Osteocyte (in vitro differentiated cells): ENCODE results near the gene GLMP. TPM values are rescaled to one million over a fixed set of nuclear protein-coding genes. Genes with fewer than 3 reads are reported as not detected.

Source experiments
- DNase-seq: peaks from one replicate; pipeline ENCODE4 v3.0.0; 2021; ENCODE audit warnings: mixed read lengths; ENCODE audit not compliant: unreplicated experiment; ENCODE audit errors: extremely low spot score
- H3K27ac Mint-ChIP-seq: one replicate; pipeline ENCODE4 v1.8.0; 2021; ENCODE audit warnings: mild to moderate bottlenecking, mixed read lengths; ENCODE audit not compliant: unreplicated experiment
- H3K27me3 Mint-ChIP-seq: one replicate; pipeline ENCODE4 v1.8.0; 2021; ENCODE audit warnings: mixed read lengths; ENCODE audit not compliant: unreplicated experiment
- H3K36me3 Mint-ChIP-seq: one replicate; pipeline ENCODE4 v1.8.0; 2021; ENCODE audit warnings: mixed read lengths; ENCODE audit not compliant: unreplicated experiment
- H3K4me1 Mint-ChIP-seq: one replicate; pipeline ENCODE4 v1.8.0; 2021; ENCODE audit warnings: mixed read lengths; ENCODE audit not compliant: unreplicated experiment
- H3K4me3 Mint-ChIP-seq: one replicate; pipeline ENCODE4 v1.8.0; 2021; ENCODE audit warnings: mild to moderate bottlenecking, moderate library complexity, mixed read lengths; ENCODE audit not compliant: unreplicated experiment
- H3K9me3 Mint-ChIP-seq: one replicate; pipeline ENCODE4 v1.8.0; 2021; ENCODE audit warnings: mixed read lengths; ENCODE audit not compliant: unreplicated experiment
- CTCF ChIP-seq: fragments of 200-600 bp; sonication (generic); IDR thresholded peaks from 2 replicates; pipeline ENCODE4 v1.5.0; 2021; ENCODE audit warnings: antibody characterized with exemption, mild to moderate bottlenecking, moderate library complexity
- total RNA-seq: library from RNA; stranded (reverse); gene quantifications from 2 replicates; pipeline ENCODE4 v1.2.1, GENCODE V29; 2021

GLMP gene
- total RNA-seq, 1 donor from 2014 or later: 77.1 TPM

DNA sequence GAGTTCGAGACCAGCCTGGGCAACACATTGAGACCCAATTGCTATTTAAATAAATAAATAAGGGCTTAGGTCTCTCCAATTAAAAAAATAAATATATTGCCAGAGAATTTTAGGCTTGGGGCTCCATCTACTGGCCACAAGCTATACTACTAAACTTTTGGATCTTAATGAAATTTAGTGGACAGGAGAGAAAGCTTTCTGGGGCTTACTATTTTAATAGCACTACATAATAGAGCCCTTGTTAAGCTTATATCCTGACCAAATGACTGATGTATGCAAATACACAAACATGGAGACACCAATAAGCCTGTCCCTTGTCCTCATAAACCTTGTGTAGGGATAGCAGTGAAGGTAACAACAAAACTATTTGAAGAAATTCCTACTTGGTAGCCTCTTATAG is 24.2 kb upstream of the GLMP start:
- Mint-ChIP-seq H3K36me3 (peaks cover 46% of the 10 kb centered on the region), H3K4me3 (no peak overlapping the region), H3K4me1 (no peaks in the 10 kb centered on the region), H3K27me3 (no peaks in the 10 kb centered on the region), H3K9me3 (no peaks in the 10 kb centered on the region), H3K27ac (no peak overlapping the region)
- no peak for DNase-seq
- TF ChIP-seq CTCF: peak; percentile 67

- TF ChIP-seq CTCF: no peak
- peaks cover 57% of the 10 kb centered on the region for H3K36me3 Mint-ChIP-seq
- DNase-seq: no peak
- H3K27ac Mint-ChIP-seq: no peak overlapping the region
- no peaks in the 10 kb centered on the region for H3K27me3 Mint-ChIP-seq
- H3K4me3 Mint-ChIP-seq: no peak overlapping the region
- H3K4me1 Mint-ChIP-seq: no peaks in the 10 kb centered on the region
- no peaks in the 10 kb centered on the region for H3K9me3 Mint-ChIP-seq
Observed at GRCh38 chr1:156316909-156317308, 21.4 kb upstream of the GLMP start.

GRCh38 chr1:156310962-156311361 is 15.5 kb upstream of the GLMP start:
- H3K4me3 Mint-ChIP-seq: no peak overlapping the region
- DNase-seq: no peak

GRCh38 chr1:156308078-156308477 is 12.6 kb upstream of the GLMP start:
- Mint-ChIP-seq H3K9me3 (no peaks in the 10 kb centered on the region), H3K4me1 (no peaks in the 10 kb centered on the region), H3K27ac (no peak overlapping the region), H3K27me3 (no peaks in the 10 kb centered on the region), H3K36me3 (peaks cover 22% of the 10 kb centered on the region), H3K4me3 (no peak overlapping the region)
- no peak for DNase-seq
- no peak for TF ChIP-seq CTCF

More at GRCh38 chr1:156310962-156311361, 15.5 kb upstream of the GLMP start:
- no peak for TF ChIP-seq CTCF
- Mint-ChIP-seq H3K27ac (no peak overlapping the region), H3K36me3 (peaks cover 40% of the 10 kb centered on the region), H3K4me1 (no peaks in the 10 kb centered on the region), H3K27me3 (no peaks in the 10 kb centered on the region), H3K9me3 (no peaks in the 10 kb centered on the region)

DNA sequence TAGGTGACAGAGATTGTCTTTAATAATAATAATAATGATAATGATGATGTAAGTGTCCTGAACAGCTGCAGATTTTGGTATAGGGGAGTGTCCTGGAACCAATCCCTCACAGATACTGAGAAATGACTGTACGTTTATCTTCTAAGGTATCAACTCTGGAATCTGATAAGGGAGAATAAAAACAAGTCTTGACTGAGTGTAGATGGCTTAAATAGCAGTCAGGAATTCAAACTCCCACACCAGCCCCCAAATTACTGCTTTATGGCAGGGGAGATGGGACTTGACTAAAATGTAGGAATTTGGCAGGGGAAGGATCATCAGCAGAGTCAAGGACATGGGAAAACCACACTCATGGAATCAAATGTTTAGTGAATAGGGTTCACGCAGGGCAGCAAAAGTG is 9.7 kb upstream of the GLMP start:
- DNase-seq: no peak
- Mint-ChIP-seq H3K27ac (no peak overlapping the region), H3K27me3 (no peaks in the 10 kb centered on the region), H3K4me3 (no peak overlapping the region), H3K4me1 (no peaks in the 10 kb centered on the region), H3K9me3 (no peaks in the 10 kb centered on the region), H3K36me3 (peaks cover 13% of the 10 kb centered on the region)
- no peak for TF ChIP-seq CTCF
